ENCODE measurements around the gene DNAJB11. TPM values are rescaled to one million over a fixed set of nuclear protein-coding genes. Genes with fewer than 3 reads are reported as not detected.

Gene DNAJB11
- total RNA-seq, 1 experiment from 2014 or later, result 87.9 TPM

- no peak for DNase-seq (ENCODE audit: low read depth, low spot score)
- no peaks in the 10 kb centered on the region for H3K9me3 ChIP-seq (ENCODE audit: control insufficient read depth, insufficient read depth, low read depth, low read length)
- no peak overlapping the region for H3K4me3 ChIP-seq (ENCODE audit: low read depth in 2 of 2, low read length in 2 of 2)
- POLR2A ChIA-PET, result no interaction called here
- H3K36me3 ChIP-seq (ENCODE audit: control insufficient read depth, insufficient read depth, low read length), result no peaks in the 10 kb centered on the region
- no peak for TF ChIP-seq TCF7L2 (IDR thresholded peaks at IDR 0.05; ENCODE audit: low read depth, low read length)
- no peak for TF ChIP-seq POLR2AphosphoS5 (IDR thresholded peaks at IDR 0.05; ENCODE audit: low read depth, low read length)
- TF ChIP-seq CTCF (IDR thresholded peaks at IDR 0.05), result no peak
- TF ChIP-seq REST (IDR thresholded peaks at IDR 0.05; ENCODE audit: insufficient read depth in 1 of 2, low read depth in 2 of 2, low read length in 1 of 2), result no peak
- no peak for TF ChIP-seq SIN3A (IDR thresholded peaks at IDR 0.05; ENCODE audit: borderline replicate concordance, insufficient read depth, low read depth, low read length)
- no peak for ATAC-seq
- in situ Hi-C loops (cut with HindIII; ENCODE audit: low pct_unique_long_range_greater_than_20kb, low sequenced_read_pairs) (no loop called here), intact Hi-C loops (cut with micrococcal nuclease; ENCODE audit: unreplicated experiment) (no loop called here)
- H3K4me1 ChIP-seq (ENCODE audit: control insufficient read depth, insufficient read depth, low read length), result no peaks in the 10 kb centered on the region
- no TSS peak for BruUV-seq (replicated peaks)
- CTCF ChIA-PET, result interaction anchor here (1.3 kb wide), 1 partner anchor 9 kb away, joined by 5 read pairs; no protein-coding TSS in a partner anchor
- peaks cover 12% of the 10 kb centered on the region; the same call in 1 of the 2 replicates for H3K27me3 ChIP-seq (ENCODE audit: control insufficient read depth, insufficient read depth, low read length)
- H3K27ac ChIP-seq (ENCODE audit: low read length), result no peak overlapping the region
Measured at GRCh38 chr3:186626254-186626847, 55.8 kb downstream of the DNAJB11 start.

DNA sequence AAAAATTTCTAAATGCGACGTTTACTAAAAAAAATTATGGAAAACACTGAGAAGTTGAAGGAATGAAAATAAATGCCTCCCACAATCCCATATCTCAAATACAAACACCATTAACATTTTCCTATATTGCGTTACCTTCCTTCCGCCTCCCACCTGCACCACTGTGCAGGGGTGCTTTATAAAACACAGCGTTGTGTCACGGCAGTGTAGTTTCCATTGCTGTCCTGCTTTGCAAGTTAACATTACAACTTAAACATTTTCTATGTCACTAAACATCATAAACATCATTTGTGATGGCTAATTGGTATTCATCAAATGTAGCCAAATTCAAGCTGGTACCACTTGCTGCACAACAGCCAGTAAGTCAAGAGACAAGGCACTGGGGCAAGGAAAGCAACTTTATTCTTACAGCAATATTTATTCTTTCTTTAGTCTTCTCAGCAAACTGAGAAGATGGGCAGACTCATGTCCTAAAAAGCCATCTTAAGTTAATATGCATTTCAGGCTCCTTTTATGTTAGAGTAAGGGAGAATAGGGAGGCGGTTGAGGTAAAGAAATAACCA lies 57.4 kb downstream of the DNAJB11 start:
- no peak for TF ChIP-seq REST (IDR thresholded peaks at IDR 0.05; ENCODE audit: insufficient read depth in 1 of 2, low read depth in 2 of 2, low read length in 1 of 2)
- no peak for TF ChIP-seq CTCF (IDR thresholded peaks at IDR 0.05)
- TF ChIP-seq SIN3A (IDR thresholded peaks at IDR 0.05; ENCODE audit: borderline replicate concordance, insufficient read depth, low read depth, low read length), result no peak
- no peak for TF ChIP-seq TCF7L2 (IDR thresholded peaks at IDR 0.05; ENCODE audit: low read depth, low read length)
- TF ChIP-seq POLR2AphosphoS5 (IDR thresholded peaks at IDR 0.05; ENCODE audit: low read depth, low read length), result no peak
- no peaks in the 10 kb centered on the region for H3K36me3 ChIP-seq (ENCODE audit: control insufficient read depth, insufficient read depth, low read length)
- ATAC-seq (no peak), DNase-seq (ENCODE audit: low read depth, low spot score) (no peak)
- H3K27ac ChIP-seq (ENCODE audit: low read length), result no peak overlapping the region
- intact Hi-C loops (cut with micrococcal nuclease; ENCODE audit: unreplicated experiment), result no loop called here
- in situ Hi-C loops (cut with HindIII; ENCODE audit: low pct_unique_long_range_greater_than_20kb, low sequenced_read_pairs), result no loop called here
- H3K27me3 ChIP-seq (ENCODE audit: control insufficient read depth, insufficient read depth, low read length), result peaks cover 12% of the 10 kb centered on the region; the same call in 1 of the 2 replicates
- no peaks in the 10 kb centered on the region for H3K4me1 ChIP-seq (ENCODE audit: control insufficient read depth, insufficient read depth, low read length)
- no peak overlapping the region for H3K4me3 ChIP-seq (ENCODE audit: low read depth in 2 of 2, low read length in 2 of 2)
- POLR2A ChIA-PET, result no interaction called here
- CTCF ChIA-PET, result no interaction called here
- BruUV-seq (replicated peaks), result no TSS peak
- no peaks in the 10 kb centered on the region for H3K9me3 ChIP-seq (ENCODE audit: control insufficient read depth, insufficient read depth, low read depth, low read length)
